Measurements from ENCODE around the gene ADGRG7. TPM values are rescaled to one million over a fixed set of nuclear protein-coding genes. Genes with fewer than 3 reads are reported as not detected.

Gene ADGRG7
- total and polyA plus RNA-seq, 9 of the 15 experiments (the other 6 are each of a cell fraction or from before 2014, with no cell fraction given), result 0.03 TPM; not detected in 7

GRCh38 chr3:100641471-100642032, 32.2 kb downstream of the ADGRG7 start:
- ChIA-PET POLR2A (no interaction called here), CTCF (ENCODE audit: low intra/inter-chr PET ratio) (no interaction called here)
- H3K9ac ChIP-seq (ENCODE audit: insufficient read depth in 1 of 2, low read depth in 2 of 2, low read length in 2 of 2), result no peak overlapping the region
- no peak overlapping the region for H3K4me2 ChIP-seq (ENCODE audit: insufficient read depth, low read length)
- ATAC-seq, result no peak
- intact Hi-C loops (cut with micrococcal nuclease), result no loop called here
- H3K4me3 ChIP-seq, result no peak overlapping the region
- H2AFZ ChIP-seq (ENCODE audit: low read depth, low read length), result no peak overlapping the region
- no peak overlapping the region for H3K27ac ChIP-seq (ENCODE audit: extremely low read depth, low read depth, low read length)
- no peaks in the 10 kb centered on the region for H4K20me1 ChIP-seq (replicated peaks; ENCODE audit: control insufficient read depth, insufficient read depth, low read length)
- no peaks in the 10 kb centered on the region for H3K27me3 ChIP-seq (ENCODE audit: control insufficient read depth in 2 of 2, insufficient read depth in 2 of 2, low read length in 2 of 2)
- DNase-seq (ENCODE audit: extremely low read depth in 1 of 4, low spot score in 3 of 4), result no peak
- no peaks in the 10 kb centered on the region for H3K36me3 ChIP-seq (ENCODE audit: control insufficient read depth, insufficient read depth, low read length)
- no peaks in the 10 kb centered on the region; a peak in 1 of 5 replicates for H3K4me1 ChIP-seq (replicated peaks in 1 of 2; ENCODE audit: control insufficient read depth in 2 of 2, insufficient read depth in 2 of 2, low read length in 2 of 2)
- H3K9me1 ChIP-seq (ENCODE audit: control insufficient read depth, insufficient read depth, low read length), result no peaks in the 10 kb centered on the region
- no peaks in the 10 kb centered on the region; the same call in 1 of the 2 replicates for H3K9me3 ChIP-seq (replicated peaks; ENCODE audit: control insufficient read depth, insufficient read depth, low read depth, low read length)
- no peaks in the 10 kb centered on the region for H3K79me2 ChIP-seq (ENCODE audit: control insufficient read depth, insufficient read depth, low read length)
- no TSS peak for BruUV-seq (replicated peaks)
- in situ Hi-C loops (cut with MboI), result no loop called here
- WGBS (ENCODE audit: insufficient coverage, low coverage, missing lambda C conversion rate), result 38% methylated on average over 3 of the region's 3 CpGs
- FAIRE-seq, result no peak
- TF ChIP-seq ETV6 (IDR thresholded peaks at IDR 0.05; ENCODE audit: borderline replicate concordance in 1 of 2, low read depth in 2 of 2, low read length in 1 of 2), result no peak
- TF ChIP-seq ETV6 (CRISPR knock-in tag; IDR thresholded peaks at IDR 0.05; ENCODE audit: borderline replicate concordance), result no peak
- no peak for TF ChIP-seq CUX1 (CRISPR knock-in tag; IDR thresholded peaks at IDR 0.05)
- TF ChIP-seq E2F8 (IDR thresholded peaks at IDR 0.05; ENCODE audit: low read depth, partially characterized antibody), result no peak
- TF ChIP-seq CTBP1 (IDR thresholded peaks at IDR 0.05; ENCODE audit: borderline replicate concordance), result no peak
- TF ChIP-seq NR4A1 (CRISPR knock-in tag; IDR thresholded peaks at IDR 0.05), result no peak
- TF ChIP-seq NR4A1 (tag; IDR thresholded peaks at IDR 0.05), result no peak
- TF ChIP-seq NEUROD1 (IDR thresholded peaks at IDR 0.05; ENCODE audit: borderline replicate concordance, low read depth, low read length, partially characterized antibody), result no peak
- TF ChIP-seq ZBTB26 (CRISPR knock-in tag; IDR thresholded peaks at IDR 0.05), result no peak
- TF ChIP-seq POLR3A (IDR thresholded peaks at IDR 0.05; ENCODE audit: borderline replicate concordance, extremely low read depth, insufficient read depth, insufficient read length), result no peak
- no peak for TF ChIP-seq ZFP91 (CRISPR knock-in tag; IDR thresholded peaks at IDR 0.05)
